GM18909 (cell line): ENCODE measurements around the gene ITGA1.
A peak's percentile ranks its signal among the peaks of the same experiment; 100 is the strongest.
"Not testable (repeated sequence)": the region's sequence is repeated elsewhere in the genome, so short reads cannot be mapped to it uniquely, and the experiment has no call there.

Experiments
- ATAC-seq: cut with Tn5 transposase; IDR thresholded peaks from one replicate; pipeline ENCODE4 v1.9.1; 2021; ENCODE audit warnings: mild to moderate bottlenecking; ENCODE audit not compliant: unreplicated experiment, poor library complexity

Gene ITGA1

DNA sequence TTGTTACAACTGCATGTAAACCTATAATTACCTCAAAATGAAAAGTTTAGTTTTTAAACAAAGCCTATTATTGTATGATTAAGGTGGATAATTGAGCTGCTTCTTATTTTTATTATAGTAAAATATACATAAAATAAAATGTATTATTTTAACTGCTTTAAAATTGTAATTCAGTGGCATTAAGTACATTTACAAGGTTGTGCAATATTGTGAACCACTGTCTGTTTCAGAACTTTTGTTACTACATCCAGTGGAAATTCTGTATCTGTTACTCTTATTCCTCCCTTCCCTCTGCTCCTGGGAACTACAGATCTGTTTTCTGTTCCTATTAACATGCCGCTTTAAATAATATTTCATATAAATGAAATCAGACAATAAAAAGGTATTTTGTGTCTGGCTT, 37.1 kb downstream of the ITGA1 start:
- no peak for ATAC-seq

DNA sequence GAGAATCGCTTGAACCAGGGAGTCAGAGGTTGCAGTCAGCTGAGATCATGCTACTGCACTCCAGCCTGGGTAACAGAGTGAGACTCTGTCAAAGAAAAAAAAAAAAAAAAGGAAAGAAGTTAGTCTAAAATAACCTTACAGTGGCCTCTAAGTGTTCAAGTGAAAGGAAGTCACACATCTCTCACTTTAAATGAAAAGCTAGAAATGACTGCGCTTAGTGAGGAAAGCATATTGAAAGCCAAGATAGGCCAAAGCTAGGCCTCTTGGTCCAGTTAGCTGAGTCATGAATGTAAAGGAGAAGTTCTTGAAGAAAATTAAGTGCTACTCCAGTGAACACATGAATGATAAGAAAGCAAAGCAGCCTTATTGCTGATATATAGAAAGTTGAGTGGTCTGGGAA, 38.1 kb downstream of the ITGA1 start:
- peak; percentile 95 for ATAC-seq

DNA sequence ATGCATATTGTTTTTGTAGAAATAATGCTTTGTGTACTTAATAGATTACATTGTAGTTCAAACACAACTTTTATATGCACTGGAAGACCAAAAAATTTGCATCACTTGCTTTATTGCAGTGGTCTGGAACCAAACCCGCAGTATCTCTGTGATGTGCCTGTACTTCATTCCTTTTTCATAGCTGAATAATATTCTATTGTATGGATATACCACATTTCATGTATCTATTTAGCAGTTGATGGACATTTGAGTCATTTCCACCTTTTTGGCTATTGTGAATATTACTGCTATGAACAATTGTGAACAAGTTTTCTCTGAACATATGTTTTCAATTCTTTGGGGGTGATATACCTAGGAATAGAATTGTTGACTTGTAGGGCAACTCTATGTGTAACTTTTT, 40.1 kb downstream of the ITGA1 start:
- ATAC-seq, result no peak

DNA sequence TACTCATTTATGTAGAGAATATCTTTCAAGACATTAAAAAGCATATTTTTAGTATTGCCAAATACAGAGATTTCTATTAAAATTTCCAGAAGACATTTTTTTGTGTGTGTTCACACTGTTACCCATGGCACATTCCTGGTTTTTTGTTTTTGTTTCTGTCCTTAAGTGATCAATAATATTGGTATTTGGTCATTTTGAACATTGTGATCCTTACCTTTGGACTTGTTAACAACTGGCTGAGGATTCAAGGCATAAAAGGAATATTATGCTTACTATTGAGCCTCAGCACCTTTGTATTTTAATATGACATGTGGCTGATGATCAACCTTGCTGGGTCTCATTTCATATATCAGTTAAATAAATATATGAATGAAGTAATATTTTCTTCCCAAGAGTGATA, 41.9 kb downstream of the ITGA1 start:
- no peak for ATAC-seq

DNA sequence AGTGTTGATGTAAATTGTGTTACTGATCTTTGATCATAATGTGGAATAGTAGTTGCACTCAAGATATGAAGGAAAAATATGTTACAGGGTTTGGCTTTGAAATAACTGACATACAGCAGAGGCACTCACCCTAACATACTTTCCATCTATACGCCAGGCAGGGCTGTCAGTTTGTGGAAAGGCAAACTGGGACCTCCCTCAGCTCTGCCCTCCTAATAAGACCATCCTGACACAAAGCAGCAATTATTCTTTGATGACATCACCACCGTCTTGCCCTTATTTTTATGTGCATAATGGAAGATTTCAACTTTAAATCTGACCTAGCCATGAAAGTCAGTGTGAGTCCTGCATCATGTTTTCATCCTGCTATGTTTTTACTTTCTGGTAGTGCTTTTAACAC, 42.9 kb downstream of the ITGA1 start:
- ATAC-seq, result no peak

DNA sequence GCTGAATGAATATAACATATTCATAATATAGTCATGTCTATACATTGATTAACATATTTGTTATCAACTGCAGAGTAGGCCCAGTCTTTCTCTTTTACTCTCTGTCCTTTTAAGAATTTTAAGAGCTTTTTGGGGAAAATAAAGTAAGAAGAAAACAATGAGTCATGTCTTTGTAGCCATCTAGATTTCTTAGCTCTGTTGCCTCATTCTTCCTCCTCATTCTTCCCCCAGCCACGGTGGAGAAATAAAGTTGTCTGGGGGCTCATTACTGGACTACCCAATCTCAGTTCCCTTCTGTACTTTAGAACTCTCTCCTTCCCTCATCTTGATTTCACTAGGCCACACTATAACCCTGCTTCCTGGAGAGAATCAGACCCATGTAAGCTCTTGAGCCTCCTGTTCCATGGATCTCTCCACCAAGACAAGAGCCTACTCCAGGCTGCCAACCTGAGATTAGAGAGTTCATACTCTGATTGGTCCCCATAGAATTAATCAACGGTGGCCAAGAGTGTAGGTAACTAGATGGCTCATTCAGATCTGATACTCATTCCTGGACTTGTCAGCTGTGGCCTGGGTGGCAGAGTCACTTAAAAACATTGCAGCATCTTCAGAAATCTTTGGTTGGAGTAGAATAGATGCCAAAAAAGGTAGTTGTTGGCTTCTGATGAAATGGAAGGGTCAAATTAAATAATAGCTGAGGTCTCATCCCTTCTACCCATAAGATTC, 44.2 kb downstream of the ITGA1 start:
- no peak for ATAC-seq

DNA sequence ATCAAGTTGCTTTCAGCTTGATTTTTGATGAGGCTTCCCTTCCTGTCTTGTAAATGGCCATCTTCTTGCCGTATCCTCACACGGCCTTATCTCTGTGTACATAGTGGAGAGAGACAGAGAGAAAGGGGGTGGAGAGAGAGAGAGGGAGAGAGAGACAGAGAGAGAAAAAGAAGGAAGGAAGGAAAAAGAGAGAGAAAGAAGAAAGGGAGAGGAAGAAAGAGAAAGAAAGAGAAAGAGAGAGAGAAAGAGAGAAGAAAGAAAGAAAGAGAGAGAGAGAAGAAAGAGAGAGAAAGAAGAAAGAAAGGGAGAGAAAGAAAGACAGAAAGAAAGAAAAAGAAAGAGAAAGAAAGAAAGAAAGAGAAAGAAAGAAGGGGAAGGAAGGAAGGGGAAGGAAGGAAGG, 46.6 kb downstream of the ITGA1 start:
- no peak for ATAC-seq

DNA sequence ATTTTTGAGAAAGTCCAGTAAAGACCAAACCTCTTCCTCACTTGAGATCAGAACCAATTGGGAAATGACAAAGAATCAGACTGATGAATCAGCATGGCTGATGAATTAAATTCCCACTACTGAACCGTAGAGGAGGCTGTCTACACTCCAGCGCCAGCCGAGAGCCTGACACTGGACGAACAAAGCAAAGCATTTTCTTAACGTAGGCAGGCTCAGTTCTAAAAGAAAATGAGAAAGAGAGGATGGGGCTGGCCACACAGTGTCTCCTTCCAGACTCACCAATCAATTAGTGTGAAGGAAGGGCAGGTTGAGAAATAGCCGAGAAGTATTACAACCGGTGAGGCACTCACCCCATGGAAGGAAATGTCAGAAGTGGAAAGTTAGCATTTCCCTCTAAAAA, 49.4 kb downstream of the ITGA1 start:
- no peak for ATAC-seq

DNA sequence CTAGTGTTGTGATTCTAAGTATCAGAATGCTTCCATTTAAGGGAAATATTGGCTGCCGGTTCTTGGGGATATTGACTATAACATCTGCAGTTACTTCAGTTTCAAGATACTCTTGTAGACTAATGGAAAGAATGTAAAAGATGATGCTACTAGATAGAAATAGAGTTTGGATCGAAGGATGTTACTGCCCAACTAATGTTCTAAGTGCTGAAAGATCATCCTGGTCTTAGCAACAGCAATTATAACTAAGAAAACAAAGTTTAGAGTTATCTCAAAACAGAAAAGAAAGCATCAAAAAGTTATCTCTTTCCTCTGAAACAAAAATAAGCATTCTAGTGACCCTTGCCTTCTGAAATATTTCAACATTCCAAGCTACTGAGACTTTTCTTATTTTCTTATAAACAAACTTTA, 49.9 kb downstream of the ITGA1 start:
- no peak for ATAC-seq

DNA sequence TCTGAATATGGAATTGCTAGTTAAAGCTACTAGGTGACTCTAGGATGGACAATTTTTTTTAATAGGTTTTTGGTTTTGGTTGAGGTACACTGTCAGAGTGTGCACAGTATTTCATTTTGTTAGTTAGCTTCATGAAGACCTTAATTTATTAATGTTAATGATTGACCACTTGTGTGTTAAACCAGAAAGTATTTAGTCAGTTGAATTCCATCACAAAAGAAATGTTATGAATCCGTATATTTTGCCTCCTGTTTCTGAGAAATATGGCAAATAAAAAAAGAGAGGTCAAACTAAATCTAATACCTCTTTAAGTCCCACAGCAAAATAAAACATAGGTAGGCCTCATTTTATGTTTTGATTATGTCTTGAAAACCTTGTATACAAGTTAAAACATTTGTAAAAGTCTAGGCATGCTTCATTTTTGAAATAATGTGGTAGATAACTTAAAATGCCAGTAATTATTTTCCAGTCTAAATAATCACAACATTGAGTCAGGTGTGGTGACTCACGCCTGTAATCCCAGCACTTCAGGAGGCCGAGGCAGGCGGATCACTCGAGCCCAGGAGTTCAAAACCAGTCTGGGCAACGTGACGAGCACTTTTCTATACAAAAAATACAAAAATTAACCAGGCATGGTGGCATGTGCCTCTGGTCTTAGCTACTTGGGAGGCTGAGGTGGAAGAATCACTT, 50.8 kb downstream of the ITGA1 start:
- ATAC-seq, result no peak

DNA sequence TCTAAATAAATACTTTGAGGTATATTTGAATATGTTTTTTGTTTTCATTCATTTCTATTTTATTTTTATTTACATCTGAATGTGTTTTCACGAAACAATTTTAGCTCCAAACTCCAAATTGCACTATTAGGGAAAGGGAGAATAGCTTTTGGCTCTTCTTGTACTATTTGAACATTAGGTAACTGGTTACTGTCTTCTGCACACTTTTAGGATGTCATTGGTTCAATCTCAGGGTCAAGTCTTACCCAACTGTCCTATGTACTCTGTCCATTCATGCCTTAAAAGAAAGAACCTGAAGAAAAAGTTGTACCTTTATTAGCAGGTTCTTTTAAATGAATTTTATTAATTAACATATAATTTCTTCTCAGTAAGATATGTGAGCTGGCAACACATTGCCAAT, 51.6 kb downstream of the ITGA1 start:
- no peak for ATAC-seq

DNA sequence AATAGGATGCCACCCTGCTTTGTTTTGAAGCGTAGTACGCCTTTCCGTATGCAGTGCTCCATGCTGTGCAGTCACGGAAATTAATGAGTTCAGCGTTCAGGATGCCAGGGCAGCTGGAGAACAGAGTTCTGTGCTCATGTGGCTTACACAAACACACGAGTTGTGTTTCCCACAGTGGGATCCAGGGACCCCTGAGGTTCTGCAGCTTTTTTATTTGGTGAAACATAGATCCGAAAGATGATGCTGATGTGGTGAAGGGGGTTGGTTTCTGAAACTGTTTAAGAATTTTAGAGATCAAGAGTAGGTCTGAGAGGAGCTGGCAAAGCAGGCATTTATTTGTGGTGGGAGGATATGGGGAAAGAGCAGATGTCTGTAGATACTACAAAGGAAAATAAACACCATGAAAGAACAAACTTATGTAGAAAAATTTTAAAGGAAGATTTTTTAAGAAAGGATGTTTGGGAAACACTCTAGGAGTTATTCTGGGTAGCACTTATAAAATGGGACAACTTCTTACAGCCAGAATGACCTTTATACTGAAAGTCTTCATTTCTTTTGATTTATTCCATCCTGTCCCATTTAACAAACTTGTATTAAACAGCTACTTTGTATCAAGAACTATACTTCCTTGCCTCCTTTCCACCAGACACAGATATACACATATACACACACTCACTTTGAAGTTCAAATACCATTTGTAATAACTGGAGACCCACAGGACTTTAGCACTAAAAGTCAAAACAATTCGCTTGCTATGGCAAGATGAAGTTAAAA, 52.7 kb downstream of the ITGA1 start:
- no peak for ATAC-seq

DNA sequence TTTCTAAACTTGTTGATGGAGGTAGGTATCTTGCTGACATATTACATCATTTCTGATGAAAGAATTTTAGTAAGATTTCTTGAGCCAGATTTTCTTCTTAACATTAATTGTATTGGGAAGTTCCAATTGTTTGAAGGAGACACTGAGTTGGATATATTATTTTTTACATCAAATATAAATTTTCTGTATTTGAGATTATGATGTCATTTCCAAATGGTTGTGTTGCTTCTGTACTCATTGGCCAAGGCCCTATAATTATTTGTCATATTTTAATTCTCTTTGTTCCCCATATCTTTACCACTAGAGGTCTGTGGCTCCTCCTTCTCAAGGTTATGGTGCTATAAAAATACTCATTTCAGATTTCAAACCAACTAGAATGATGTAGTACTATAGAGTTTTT, 53.4 kb downstream of the ITGA1 start:
- ATAC-seq, result no peak

DNA sequence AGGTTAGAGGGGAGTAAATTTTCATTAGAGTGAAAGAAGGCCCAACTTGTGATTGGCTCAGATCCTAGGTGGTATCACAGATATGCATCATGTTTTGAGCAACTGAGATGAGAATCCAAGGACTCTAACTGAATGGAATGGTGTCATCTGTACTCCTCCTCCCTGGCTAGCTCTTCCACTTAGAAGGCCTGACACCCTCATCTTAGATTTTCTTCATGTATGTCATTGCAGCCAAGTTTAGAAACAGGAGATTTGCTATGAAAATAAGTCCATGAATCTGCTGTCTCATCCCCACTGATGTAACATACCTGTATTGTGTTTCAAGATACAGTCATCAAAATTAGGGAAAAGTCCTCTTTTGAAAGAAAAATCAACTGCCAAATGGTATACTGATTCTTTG, 54.4 kb downstream of the ITGA1 start:
- ATAC-seq, result no peak

DNA sequence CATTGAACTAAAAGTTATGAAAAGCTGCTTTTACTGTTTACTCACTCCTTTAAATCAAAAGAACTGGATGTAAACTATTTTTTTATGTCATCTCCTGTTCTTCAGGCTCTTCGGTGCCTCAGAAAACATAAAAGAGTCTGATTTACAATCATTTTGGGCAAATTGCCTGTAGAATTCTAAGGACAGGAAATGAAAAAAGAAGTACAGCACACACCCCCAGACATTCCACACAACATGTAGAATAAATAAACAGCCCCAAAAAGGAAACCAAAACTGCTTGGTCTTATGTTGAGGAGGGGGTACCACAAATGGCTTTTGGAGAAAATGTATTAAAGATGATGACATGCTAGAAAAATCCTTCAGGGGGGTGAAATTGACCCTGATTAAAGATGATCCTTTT, 57.2 kb downstream of the ITGA1 start:
- no peak for ATAC-seq

DNA sequence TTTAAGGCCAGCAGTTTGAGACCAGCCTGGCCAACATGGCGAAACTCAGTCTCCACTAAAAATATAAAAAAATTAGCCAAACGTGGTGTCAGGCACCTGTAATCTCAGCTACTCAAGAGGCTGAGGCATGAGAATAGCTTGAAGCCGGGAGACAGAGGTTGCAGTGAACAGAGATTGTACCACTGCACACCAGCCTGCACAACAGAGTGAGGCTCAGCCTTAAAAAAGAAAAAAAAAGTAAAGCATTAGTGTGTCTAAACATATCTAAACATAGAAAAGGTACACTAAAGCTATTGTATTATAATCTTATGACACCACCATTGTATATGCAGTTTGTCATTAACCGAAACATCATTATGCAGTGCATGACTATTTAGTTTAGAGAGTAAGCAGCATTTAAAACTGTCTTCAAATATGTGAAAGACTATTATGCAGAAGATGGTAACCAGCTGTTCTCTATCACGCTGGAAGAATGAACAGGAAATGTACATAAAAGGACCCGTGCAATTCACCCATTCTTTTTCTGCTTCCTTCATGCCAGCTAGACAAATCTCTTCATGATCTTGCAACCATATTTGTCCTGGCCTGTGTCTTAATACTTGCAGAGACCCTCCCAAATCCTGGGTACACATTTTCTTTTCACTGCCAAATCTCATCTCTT, 58.6 kb downstream of the ITGA1 start:
- ATAC-seq, result no peak

DNA sequence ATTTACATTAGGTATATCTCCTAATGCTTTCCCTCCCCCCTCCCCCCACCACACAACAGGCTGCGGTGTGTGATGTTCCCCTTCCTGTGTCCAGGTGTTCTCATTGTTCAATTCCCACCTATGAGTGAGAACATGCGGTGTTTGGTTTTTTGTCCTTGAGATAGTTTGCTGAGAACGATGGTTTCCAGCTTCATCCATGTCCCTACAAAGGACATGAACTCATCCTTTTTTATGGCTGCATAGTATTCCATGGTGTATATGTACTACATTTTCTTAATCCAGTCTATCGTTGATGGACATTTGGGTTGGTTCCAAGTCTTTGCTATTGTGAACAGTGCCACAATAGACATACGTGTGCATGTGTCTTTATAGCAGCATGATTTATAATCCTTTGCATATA, 61.0 kb downstream of the ITGA1 start:
- ATAC-seq, result not testable (repeated sequence)

DNA sequence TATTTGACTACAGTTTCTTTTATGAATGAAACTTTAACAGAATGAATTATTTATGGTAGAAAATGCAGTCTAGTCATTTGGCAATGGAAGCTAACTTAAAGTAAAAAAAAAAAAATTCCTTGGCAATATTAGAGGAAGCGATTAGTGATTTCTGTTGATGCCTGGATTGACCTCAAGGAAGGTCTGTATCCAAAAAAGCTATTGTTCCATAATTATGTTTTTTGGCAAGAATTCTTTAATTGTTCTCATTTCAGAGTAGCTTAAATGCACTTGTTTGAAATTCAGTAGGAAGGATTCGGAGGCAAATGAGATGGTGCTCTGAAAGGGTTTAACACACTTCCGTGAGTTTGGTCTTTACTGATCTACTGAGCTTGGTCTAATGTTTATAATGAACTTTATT, 61.8 kb downstream of the ITGA1 start:
- no peak for ATAC-seq

DNA sequence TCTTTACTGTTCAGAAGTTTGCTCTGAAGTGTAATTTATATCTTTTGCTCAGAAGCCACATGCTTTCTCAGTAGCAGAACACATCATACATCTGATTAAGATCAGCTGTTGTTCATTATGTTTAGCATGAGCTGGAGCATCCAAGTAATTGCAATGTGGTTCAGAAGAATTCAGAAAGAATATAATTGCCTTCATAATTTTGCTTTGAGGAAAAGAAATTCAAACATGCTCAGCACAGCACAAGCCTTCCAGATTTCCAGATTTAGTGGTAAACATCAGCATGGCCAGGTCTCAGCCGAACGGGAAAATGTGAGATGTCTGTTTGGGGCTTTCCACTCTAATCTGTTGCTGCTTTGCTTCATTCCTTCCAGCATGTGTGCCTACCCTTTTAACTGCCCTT, 65.9 kb downstream of the ITGA1 start:
- no peak for ATAC-seq

DNA sequence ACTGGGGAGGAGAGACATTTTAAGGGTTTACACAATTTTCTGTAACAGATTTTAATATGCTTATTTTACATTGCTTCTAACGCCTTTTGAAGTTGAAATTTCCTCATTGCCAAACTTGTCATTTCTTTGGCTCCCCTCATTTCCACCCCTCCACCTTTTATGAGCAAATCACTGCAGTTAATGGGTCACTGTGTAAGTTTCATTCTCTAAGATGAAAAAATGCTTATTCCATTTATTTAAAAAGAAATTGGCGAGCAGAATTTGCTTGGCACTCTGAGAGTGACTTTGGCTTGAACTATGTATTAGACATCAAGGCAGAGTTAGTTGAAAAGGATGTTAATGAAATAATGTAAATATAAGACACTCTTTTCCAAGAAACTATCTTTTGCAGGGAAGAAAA, 66.6 kb downstream of the ITGA1 start:
- ATAC-seq, result no peak

DNA sequence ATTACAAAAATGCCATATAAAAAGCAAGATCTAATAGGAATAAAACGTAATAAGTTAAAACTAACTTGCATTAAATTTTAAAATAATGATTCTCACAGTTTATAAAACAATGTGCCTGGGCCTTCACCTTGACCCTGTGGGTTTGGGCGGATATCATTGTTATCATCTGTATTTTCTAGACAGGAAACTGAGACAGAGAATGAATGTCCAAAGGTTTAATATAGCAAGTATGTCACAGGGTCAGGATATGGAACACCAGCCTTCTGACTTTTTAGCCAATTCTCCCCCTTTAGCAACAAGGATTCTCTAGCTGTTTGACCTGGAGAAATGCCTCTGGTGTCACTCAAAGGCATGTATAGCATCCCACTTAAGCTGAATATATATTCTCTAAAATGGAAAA, 67.2 kb downstream of the ITGA1 start:
- no peak for ATAC-seq
